Measurements from ENCODE around the gene DGKG.

The DGKG gene

DNA sequence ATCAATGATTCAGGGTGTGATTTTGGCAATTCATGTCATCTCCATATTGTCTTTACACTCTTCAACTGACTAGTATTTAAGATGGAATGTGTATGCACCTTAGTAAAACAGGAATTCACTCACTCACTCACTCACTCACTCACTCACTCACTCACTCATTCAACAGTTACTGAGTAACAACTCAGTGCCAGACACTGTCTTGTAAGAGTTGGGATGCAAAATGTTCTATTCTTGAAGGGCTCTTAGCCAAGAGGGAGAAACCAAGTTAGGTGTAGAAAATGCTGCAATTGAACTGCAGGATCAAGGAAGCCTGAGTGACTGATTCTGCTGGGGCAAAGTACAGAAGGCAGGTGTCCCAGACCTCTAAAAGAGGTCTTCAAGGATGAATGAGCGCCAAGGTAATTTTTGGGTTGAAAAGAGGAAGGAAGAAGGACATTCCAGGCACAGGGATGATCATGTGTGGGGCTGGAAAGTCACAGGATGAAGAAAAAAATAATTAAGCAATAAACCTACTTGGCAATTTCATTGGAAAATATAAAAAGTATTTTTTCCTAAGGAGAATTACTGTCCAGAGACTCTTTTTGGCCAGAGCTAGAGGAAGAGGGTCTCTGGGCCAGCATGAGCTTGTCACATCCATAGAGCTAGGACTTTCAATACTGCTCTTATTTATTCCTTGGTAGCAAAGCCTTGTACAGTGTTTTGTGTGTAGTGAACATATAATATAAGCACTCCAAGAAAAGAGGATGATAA, 194.2 kb downstream of the DGKG start:
- H3K9ac ChIP-seq (ENCODE audit: low read length) = no peak overlapping the region
- H3K36me3 ChIP-seq (ENCODE audit: control insufficient read depth, insufficient read depth, low read length) = no peaks in the 10 kb centered on the region
- no peaks in the 10 kb centered on the region for H3K4me1 ChIP-seq (ENCODE audit: control insufficient read depth, insufficient read depth, low read length)
- no peak overlapping the region for H3K4me3 ChIP-seq (ENCODE audit: low read length)
- no peaks in the 10 kb centered on the region for H3K9me3 ChIP-seq (ENCODE audit: control insufficient read depth, low read length)
- H3K27me3 ChIP-seq (ENCODE audit: control insufficient read depth, insufficient read depth, low read length) = no peaks in the 10 kb centered on the region

DNA sequence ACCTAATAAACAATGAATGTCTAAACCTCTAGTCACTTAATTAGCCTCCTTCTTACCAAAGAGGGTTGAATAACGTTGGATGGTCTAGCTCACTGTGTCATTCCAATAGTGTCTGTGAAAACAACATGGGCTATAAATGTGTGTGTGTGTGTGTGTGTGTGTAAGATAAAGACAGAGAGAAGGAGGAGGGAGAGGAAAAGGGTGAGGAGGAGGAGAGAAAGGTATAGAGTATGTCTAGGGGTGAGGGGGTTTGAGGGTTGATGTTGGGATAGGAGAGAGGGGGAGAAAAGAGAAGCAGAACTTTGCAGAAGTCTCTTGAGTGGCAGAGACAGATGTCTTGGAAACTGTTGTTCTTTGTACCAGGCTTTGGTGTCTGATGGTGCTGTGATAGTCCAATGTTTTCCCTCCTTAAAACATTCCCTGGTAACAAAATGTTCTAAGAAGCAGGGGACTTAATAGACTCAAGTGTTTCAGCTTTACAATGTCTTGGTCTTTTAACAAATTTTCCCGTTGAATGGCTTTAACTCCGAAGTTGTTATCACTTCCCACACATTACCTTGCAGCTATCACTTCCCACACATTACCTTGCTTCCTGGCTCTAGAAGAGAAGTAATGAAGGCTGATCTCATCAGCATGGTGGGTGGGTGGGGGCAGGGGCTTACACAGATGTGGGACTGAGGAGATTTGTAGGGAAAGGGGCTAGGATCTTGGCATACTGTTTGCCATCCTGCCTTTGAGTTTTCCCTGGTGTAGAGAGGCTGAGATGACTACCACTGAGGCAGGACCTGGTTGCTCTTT, 195.3 kb downstream of the DGKG start:
- Histone ChIP-seq H3K27me3 (ENCODE audit: control insufficient read depth, insufficient read depth, low read length) (no peaks in the 10 kb centered on the region), H3K9ac (ENCODE audit: low read length) (no peak overlapping the region), H3K36me3 (ENCODE audit: control insufficient read depth, insufficient read depth, low read length) (no peaks in the 10 kb centered on the region), H3K4me1 (ENCODE audit: control insufficient read depth, insufficient read depth, low read length) (no peaks in the 10 kb centered on the region), H3K9me3 (ENCODE audit: control insufficient read depth, low read length) (no peaks in the 10 kb centered on the region), H3K4me3 (ENCODE audit: low read length) (no peak overlapping the region)

DNA sequence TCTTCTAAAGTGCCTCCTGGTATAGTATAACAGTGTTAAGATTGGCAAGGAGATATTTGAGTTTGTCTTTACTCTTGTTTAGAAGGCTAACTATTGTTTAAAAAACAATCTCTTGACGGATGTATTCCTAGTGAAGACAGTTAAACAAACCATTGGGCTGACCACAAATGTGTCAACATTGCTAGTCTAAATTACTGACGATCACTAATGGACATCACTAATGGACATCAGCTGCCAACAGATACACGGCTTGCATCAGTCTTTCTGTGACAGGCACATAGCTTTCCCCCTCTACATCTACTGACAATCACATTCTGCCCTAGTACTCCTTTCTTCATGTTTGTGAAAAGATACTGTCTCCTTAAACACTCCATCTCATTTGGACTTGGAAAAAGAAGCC, 196.0 kb downstream of the DGKG start:
- Histone ChIP-seq H3K27me3 (ENCODE audit: control insufficient read depth, insufficient read depth, low read length) (no peaks in the 10 kb centered on the region), H3K4me1 (ENCODE audit: control insufficient read depth, insufficient read depth, low read length) (no peaks in the 10 kb centered on the region), H3K4me3 (ENCODE audit: low read length) (no peak overlapping the region), H3K9ac (ENCODE audit: low read length) (no peak overlapping the region), H3K9me3 (ENCODE audit: control insufficient read depth, low read length) (no peaks in the 10 kb centered on the region), H3K36me3 (ENCODE audit: control insufficient read depth, insufficient read depth, low read length) (no peaks in the 10 kb centered on the region)

DNA sequence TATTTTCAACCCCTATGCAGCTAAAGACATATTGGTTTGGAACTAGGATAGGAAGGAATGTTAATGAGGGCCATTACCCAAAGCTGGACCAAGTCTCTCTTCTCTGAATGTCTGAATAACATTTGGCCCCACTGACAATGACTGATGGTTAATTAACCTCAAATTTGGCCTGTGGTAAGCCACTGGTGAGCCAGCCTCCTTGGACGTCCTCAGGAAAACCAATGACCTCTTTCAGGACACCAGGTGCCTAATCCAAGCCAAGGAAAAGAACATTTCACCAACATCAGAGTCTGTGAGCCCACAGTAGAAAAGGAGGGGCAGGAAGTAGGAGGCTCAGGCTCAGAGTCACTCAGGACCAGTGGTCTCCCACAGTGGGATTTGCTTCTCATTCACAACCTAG, 196.7 kb downstream of the DGKG start:
- H3K4me3 ChIP-seq (ENCODE audit: low read length) = no peak overlapping the region
- H3K36me3 ChIP-seq (ENCODE audit: control insufficient read depth, insufficient read depth, low read length) = no peaks in the 10 kb centered on the region
- no peak overlapping the region for H3K9ac ChIP-seq (ENCODE audit: low read length)
- H3K4me1 ChIP-seq (ENCODE audit: control insufficient read depth, insufficient read depth, low read length) = no peaks in the 10 kb centered on the region
- H3K9me3 ChIP-seq (ENCODE audit: control insufficient read depth, low read length) = no peaks in the 10 kb centered on the region
- H3K27me3 ChIP-seq (ENCODE audit: control insufficient read depth, insufficient read depth, low read length) = no peaks in the 10 kb centered on the region

DNA sequence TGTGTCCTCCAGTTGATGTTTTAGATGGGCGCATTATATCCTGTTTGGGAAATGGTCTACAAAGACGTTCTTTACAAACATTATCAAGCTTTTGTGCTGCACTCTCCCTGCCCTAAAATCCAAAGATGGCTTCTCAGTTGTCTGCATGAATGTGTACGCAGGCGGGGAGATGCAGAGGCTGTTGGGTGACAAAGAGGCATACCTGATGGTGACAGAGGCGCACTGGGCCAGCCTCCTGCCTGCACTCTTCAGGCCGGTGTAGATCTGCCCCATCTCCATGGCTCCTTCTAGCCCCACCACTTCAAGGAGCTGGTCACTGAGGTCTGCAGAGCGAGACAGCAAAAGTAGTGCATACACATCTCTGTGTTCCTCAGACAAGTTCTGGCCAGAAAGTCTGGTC, 197.3 kb downstream of the DGKG start:
- H3K9me3 ChIP-seq (ENCODE audit: control insufficient read depth, low read length) = no peaks in the 10 kb centered on the region
- no peaks in the 10 kb centered on the region for H3K27me3 ChIP-seq (ENCODE audit: control insufficient read depth, insufficient read depth, low read length)
- H3K4me3 ChIP-seq (ENCODE audit: low read length) = no peak overlapping the region
- H3K4me1 ChIP-seq (ENCODE audit: control insufficient read depth, insufficient read depth, low read length) = no peaks in the 10 kb centered on the region
- H3K36me3 ChIP-seq (ENCODE audit: control insufficient read depth, insufficient read depth, low read length) = no peaks in the 10 kb centered on the region
- H3K9ac ChIP-seq (ENCODE audit: low read length) = no peak overlapping the region

DNA sequence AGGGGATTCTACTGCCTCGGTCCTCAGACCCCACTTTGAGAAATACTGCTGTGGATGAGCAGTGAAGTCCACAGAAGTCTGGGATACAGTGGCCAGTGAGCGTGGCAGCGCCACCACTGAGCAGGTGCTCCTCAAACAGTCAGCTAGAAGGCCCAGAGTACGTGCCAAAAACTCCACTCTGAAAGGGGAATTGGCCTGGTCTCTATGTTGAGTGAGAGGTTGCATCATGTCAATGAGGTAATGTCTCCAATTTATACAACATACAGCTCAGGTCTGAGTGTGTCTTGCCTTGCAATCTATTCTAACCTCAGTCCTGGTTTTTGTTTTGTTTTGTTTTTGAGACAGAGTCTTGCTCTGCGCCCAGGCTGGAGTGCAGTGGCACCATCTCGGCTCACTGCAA, 199.8 kb downstream of the DGKG start:
- no peak overlapping the region for H3K4me3 ChIP-seq (ENCODE audit: low read length)
- no peaks in the 10 kb centered on the region for H3K9me3 ChIP-seq (ENCODE audit: control insufficient read depth, low read length)
- no peak overlapping the region for H3K9ac ChIP-seq (ENCODE audit: low read length)
- no peaks in the 10 kb centered on the region for H3K4me1 ChIP-seq (ENCODE audit: control insufficient read depth, insufficient read depth, low read length)
- H3K36me3 ChIP-seq (ENCODE audit: control insufficient read depth, insufficient read depth, low read length) = no peaks in the 10 kb centered on the region
- no peaks in the 10 kb centered on the region for H3K27me3 ChIP-seq (ENCODE audit: control insufficient read depth, insufficient read depth, low read length)

DNA sequence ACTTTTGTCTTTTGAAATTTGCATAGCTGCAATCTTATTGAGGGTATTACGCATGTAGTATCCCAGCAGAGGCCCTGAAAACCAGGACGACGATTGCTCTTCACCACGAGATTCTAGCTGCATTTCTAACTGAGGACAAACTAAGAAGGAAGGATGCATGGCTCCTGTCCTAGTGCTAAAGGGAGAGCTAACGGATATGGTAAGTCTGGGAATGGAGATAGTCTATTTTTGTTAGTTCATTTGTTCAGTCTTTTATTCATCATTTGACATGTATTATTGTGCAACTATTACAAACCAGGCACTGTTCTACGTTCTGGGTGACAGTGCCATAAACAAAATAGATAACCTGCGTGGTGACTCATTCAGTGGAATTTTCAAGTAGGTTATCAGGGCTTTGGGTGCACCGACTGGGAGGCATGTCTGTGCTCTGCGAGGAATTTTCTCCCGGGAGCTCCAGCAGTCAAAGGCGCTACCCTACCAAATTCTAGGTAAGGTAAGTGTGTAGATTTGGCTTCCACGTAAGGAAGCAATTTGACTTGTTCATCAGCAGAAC, 201.3 kb downstream of the DGKG start:
- H3K36me3 ChIP-seq (ENCODE audit: control insufficient read depth, insufficient read depth, low read length) = no peaks in the 10 kb centered on the region
- no peaks in the 10 kb centered on the region for H3K9me3 ChIP-seq (ENCODE audit: control insufficient read depth, low read length)
- H3K4me3 ChIP-seq (ENCODE audit: low read length) = no peak overlapping the region
- no peaks in the 10 kb centered on the region for H3K4me1 ChIP-seq (ENCODE audit: control insufficient read depth, insufficient read depth, low read length)
- H3K27me3 ChIP-seq (ENCODE audit: control insufficient read depth, insufficient read depth, low read length) = no peaks in the 10 kb centered on the region
- no peak overlapping the region for H3K9ac ChIP-seq (ENCODE audit: low read length)

DNA sequence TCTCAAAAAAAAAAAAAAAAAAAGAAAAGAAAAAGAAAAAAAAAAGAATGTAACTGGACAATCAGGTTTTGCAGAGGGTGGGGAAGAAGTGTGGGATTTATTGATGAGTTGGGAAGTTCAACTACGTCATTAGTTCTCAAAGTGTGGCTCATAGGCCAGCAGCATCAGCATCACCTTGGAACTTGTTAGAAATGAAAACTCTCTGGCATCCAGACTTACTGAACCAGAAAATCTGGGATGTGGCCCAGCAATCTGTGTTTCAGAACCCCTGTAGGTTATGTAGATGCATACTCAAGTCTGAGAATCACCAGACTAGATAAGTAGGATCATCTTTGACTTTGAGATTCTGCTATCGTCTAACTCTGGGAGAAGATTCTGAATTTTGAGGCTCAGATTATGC, 207.4 kb downstream of the DGKG start:
- Histone ChIP-seq H3K4me3 (ENCODE audit: low read length) (no peak overlapping the region), H3K9me3 (ENCODE audit: control insufficient read depth, low read length) (no peaks in the 10 kb centered on the region), H3K4me1 (ENCODE audit: control insufficient read depth, insufficient read depth, low read length) (no peaks in the 10 kb centered on the region), H3K27me3 (ENCODE audit: control insufficient read depth, insufficient read depth, low read length) (no peaks in the 10 kb centered on the region), H3K36me3 (ENCODE audit: control insufficient read depth, insufficient read depth, low read length) (no peaks in the 10 kb centered on the region), H3K9ac (ENCODE audit: low read length) (no peak overlapping the region)

DNA sequence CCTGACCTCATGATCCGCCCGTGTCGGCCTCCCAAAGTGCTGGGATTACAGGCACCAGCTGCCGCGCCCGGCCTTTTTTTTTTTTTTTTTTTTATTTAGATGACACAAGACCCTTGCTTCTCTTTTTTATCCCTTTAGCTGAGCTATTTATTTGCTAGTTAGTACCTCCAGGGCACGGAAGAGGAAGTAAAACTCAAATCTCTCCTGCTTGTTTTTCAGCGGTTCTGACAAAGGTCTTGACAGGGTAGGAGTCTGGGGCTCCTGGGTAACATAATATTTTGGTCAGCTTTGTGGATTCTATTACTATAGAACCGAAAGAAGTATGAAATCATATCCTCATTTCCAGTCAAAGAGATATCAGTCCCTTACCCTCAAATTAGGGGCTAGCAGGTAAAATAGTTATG, 209.1 kb downstream of the DGKG start:
- Histone ChIP-seq H3K4me3 (ENCODE audit: low read length) (no peak overlapping the region), H3K4me1 (ENCODE audit: control insufficient read depth, insufficient read depth, low read length) (no peaks in the 10 kb centered on the region), H3K36me3 (ENCODE audit: control insufficient read depth, insufficient read depth, low read length) (no peaks in the 10 kb centered on the region)

DNA sequence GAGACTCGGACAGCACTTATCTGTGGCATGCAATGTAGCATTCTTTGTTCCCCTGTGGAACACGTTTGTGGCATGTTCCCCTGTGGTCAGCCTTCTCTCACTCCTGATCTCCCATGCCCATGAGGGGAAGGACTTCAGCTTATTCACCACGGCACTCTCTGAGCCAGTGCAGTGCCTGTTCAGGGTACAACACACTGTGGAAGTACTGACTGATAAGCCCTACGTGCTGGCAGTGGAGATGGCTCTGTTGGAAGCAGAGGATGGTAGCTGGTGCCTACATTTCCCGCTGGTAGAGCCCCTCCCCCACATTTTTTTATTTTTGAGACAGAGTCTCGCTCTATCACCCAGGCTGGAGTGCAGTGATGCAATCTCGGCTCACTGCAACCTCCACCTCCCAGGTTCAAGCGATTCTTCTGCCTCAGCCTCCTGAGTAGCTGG, 209.7 kb downstream of the DGKG start:
- no peaks in the 10 kb centered on the region for H3K9me3 ChIP-seq (ENCODE audit: control insufficient read depth, low read length)
- H3K27me3 ChIP-seq (ENCODE audit: control insufficient read depth, insufficient read depth, low read length) = no peaks in the 10 kb centered on the region
- H3K9ac ChIP-seq (ENCODE audit: low read length) = no peak overlapping the region
- no peaks in the 10 kb centered on the region for H3K36me3 ChIP-seq (ENCODE audit: control insufficient read depth, insufficient read depth, low read length)
- no peaks in the 10 kb centered on the region for H3K4me1 ChIP-seq (ENCODE audit: control insufficient read depth, insufficient read depth, low read length)
- H3K4me3 ChIP-seq (ENCODE audit: low read length) = no peak overlapping the region

More for the DNA sequence above, 209.1 kb downstream of the DGKG start:
- H3K27me3 ChIP-seq (ENCODE audit: control insufficient read depth, insufficient read depth, low read length) = no peaks in the 10 kb centered on the region
- H3K9me3 ChIP-seq (ENCODE audit: control insufficient read depth, low read length) = no peaks in the 10 kb centered on the region
- H3K9ac ChIP-seq (ENCODE audit: low read length) = no peak overlapping the region

DNA sequence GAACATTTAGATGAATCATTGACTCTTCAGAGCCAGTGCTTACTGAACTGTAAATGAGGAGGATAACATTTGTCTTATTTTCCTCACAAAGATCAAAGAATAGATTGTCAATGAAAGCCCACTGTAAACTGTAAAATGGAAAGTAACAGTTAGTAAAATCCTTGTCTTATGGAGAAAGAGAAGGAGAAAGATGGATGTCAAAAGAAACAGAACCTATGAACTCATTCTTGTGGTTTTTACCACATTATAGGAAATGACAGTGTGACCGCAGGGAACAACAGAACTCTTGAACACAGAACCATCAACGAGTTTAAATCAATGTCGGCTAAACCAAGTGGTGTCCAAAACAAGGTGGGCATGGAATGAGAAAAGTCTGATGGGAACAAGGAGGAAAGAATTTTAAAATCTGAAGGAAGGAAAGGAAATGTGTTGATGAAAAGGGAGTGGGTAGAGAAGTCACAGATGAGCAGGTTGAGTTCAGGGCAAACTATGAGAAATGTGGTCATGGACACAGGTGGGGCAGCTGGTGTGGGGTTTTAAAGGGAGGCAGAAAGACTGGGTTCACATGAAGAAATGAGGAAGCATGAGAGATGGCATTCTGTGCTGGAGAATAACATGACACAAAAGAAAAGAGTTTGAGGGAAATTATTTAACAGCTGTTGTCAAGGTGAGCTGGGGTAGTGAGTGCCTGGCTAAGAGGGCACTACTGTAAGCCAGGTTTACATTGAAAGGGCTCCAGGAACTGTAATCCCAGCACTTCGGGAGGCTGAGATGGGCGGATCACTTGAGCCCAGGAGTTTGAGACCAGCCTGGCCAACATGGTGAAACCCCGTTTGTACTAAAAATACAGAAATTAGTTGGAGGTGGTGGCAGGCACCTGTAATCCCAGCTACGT, 210.7 kb downstream of the DGKG start:
- H3K9me3 ChIP-seq (ENCODE audit: control insufficient read depth, low read length) = no peaks in the 10 kb centered on the region
- H3K36me3 ChIP-seq (ENCODE audit: control insufficient read depth, insufficient read depth, low read length) = no peaks in the 10 kb centered on the region
- H3K4me1 ChIP-seq (ENCODE audit: control insufficient read depth, insufficient read depth, low read length) = no peaks in the 10 kb centered on the region
- no peaks in the 10 kb centered on the region for H3K27me3 ChIP-seq (ENCODE audit: control insufficient read depth, insufficient read depth, low read length)
- H3K4me3 ChIP-seq (ENCODE audit: low read length) = no peak overlapping the region
- H3K9ac ChIP-seq (ENCODE audit: low read length) = no peak overlapping the region
